Activated CD4-positive, CD25-positive, alpha-beta regulatory T cell treated with anti-CD3 and anti-CD28 coated beads, Interleukin-2, amount 50 U/mL, for 16 hours (primary cell): ENCODE data around the gene RNU1-2.
"Not testable (repeated sequence)": the region's sequence is repeated elsewhere in the genome, so short reads cannot be mapped to it uniquely, and the experiment has no call there.

Experiments
- DNase-seq: peaks from one replicate; pipeline ENCODE4 v3.0.0-alpha.2; 2020; ENCODE audit warnings: low read depth, low spot score

RNU1-2 gene

DNA sequence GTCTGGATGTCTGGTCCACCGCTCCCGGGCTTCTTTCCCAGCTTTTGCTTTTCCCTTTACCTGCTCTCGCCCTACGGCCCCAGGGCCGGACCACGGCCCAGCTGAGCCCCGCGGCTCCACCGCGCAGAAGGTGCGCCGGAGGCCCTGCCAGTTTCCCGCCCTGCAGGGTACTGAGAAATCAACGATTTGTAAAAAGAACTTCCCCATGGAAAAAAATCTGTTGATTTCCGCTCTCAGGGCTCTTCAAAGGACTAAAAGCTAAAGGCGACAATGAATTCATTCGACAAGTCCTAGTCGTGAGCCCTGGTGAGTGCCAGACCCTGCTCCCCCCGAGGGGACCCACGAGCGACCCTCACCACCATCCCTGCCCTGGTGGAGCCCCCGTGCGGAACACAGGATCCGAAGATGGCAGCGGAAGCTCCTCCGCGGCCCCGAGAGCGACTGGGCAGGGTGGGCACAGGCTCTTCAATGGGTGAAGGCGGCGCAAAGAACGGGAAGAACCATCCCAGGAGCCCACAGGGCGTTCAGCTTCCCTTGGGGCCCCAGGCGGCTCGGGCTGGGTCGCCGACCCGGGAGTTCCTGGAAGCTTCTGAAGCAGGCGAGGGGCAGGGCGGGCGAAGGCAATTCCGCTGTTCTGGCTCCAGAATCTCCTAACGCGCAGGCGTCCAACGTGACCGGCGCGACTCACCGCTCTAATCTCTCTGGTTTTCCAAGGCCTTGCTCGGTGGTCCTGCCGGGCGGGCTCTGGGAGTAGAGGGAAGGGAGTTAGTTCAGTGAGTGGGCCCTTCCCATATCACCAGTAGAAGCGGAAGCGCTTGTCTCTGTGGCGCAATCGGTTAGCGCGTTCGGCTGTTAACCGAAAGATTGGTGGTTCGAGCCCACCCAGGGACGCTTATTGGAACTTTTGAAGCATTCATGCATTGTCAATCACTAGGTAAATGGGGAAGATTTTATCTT is 6.6 kb upstream of the RNU1-2 start:
- DNase-seq: no peak

DNA sequence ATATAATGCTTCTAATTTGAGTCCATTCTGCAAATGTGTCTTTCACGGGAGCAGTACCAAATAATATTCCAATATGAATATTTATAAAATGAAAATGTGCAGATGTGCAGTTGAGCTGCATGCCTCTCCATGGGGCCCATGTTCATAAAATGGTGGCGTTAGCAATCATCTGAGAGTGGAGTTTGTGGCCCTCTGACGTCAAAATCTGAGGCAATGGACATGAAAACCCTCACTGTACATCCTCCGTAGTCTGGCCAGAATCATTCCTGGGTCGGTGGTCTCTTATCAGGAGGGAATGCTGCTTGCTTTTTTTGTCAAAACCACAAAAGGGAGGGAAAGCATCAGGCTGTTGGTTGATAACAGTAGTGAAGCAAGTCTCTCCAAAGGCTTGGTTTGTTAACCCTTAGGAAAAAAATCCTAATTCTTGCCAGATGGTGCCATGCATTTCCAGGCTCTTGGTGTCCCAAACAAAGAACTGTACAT is 5.2 kb upstream of the RNU1-2 start:
- not testable (repeated sequence) for DNase-seq

DNA sequence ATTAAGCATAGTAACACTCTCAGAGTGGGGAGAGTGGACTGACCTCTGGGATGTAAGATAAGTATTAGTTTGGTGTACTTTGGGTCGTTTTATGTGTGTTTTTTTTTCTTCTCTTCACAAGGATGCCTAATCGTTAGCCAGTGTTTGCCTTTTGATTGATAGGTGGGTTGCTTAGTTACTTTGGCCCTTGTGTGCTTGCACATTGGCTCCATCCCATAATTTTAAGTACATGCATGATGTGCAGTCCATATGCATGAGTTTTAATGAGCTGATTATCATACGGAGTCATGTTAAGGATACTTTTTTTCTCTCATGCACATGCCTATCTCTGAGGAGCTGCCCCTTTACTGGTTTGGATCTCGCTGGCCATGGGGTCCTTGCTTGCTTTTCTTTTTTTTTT is 4.7 kb upstream of the RNU1-2 start:
- not testable (repeated sequence) for DNase-seq

DNA sequence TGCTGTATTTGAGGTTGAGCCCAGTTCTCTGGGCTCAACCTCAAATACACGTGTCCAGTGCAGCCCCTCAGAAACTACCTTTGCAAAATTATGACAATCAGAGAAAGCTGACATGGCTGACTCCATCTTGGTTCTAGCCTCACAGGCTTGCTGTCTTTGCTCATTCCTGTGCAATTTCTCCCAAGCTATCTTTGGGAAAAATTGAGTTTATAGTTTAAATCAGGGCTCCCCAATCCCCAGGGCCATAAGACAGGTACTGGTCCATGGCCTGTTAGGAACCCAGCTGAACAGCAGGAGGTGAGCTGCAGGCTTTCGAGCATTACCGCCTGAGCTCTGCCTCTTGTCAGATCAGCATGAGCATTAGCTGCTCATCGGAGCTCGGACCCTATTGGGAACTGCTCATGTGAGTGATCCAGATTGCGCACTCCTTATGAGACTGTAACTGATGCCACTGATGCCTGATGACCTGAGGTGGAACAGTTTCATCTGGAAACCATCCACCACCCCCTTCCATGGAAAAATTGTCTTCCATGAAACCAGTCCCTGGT is 2.7 kb upstream of the RNU1-2 start:
- DNase-seq: not testable (repeated sequence)

DNA sequence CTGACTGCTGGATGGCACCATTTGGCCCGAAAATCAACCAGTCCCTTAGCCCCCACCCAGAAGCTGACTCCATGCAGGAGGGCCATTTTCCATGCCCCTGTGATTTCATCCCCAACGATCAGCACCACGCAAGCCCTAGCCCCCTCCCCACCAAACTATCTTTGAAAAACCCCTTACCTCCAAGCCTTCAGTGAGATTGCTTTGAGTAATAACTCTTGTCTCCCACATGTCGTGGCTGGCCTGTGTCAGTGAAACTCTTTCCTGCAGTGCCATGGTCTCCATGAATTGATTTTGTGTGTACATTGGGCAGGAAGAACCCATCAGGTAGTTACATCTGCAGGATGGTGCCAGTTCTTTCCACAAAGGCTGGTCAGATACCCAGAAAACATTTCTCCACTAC is 2.0 kb upstream of the RNU1-2 start:
- not testable (repeated sequence) for DNase-seq

DNA sequence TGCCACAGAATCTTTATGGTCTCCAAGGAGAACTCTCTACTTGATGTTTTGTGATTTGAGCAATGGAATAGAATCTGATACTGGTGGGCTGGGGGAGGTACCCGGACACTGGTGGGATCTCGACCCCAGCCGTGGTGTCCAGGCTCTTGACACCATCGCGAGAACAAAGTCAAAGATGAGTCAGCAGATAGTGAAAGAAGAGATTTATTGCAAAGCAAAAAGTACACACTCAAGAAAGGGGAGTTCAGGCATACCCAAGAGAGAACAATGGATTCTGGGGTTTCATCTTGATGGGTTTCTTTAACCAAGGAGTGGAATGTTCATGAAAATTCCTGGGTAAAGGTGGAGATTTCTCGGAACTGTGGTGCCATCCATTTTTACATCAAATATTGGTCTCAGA is 1.4 kb upstream of the RNU1-2 start:
- DNase-seq: not testable (repeated sequence)

DNA sequence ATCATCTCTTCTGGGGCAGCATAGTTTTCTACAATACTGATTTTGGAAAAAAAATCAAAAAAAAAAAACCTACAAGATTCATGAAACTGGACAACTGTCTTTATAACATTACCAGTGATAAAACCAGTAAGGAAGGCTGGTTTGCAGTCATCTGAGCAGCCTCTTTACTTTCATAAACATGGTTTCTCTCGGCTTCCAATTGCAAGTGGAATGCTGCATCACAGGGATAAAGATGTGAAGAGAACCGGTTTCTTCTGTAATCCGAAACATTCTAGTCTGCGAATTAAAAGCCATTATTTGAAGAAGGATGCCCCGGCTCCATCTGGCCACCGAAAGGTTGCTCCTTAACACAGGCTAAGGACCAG is 565 bp upstream of the RNU1-2 start:
- not testable (repeated sequence) for DNase-seq

DNA sequence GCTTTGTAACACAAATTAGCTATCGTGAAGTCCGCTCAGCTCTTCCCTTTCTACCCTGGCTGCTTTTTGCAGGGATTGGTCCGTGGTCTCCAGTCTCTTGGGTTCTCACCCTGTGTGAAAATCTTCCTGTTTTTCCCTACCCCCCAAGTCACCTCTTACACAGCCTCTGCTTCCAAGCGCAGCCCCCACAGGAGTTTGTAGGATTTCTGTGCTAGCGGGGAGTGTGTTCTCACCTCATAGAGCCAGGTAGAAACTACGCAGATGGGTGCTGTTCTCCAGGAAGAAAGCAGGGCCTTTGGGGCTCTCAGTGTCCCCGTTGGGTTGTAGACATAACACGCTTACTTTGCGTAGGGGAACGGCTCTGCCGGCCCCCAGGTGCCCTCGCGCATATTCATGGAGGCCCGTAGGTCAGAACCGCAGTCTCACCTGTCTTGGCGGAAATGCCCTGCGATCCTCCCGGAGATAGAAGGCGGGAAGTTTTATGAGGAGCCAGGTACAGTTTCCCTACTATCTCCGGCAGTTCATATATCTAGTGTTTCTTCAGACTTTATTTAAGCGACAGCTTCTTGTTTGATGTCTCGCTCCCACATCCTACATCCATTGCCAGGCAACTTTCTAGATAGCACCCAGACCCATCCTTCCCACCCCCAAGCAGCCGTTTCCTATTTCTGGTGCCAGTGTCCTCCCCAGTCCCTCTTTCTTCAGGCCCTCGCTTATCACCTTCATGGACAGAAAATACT is 706 bp downstream of the RNU1-2 start:
- peak; percentile 67 for DNase-seq

DNA sequence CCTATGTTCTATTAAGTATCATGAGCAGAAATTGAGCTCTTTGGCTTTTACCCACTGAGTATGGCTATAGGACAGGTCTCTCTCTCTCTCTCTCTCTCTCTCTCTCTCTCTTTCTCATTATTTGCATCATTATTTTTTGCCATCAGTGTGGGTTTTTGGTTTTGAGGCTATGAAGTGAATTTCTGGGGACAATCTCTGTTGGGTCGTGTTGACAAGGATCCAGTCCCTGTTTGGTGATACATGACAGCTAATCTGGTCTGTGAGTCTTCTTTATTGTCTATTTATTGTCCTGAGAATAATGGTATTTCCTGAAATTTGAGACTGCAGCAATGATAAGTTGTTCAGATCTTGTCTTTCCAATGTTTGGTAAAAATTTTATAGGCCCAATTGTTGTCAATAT is 1.9 kb downstream of the RNU1-2 start:
- not testable (repeated sequence) for DNase-seq

DNA sequence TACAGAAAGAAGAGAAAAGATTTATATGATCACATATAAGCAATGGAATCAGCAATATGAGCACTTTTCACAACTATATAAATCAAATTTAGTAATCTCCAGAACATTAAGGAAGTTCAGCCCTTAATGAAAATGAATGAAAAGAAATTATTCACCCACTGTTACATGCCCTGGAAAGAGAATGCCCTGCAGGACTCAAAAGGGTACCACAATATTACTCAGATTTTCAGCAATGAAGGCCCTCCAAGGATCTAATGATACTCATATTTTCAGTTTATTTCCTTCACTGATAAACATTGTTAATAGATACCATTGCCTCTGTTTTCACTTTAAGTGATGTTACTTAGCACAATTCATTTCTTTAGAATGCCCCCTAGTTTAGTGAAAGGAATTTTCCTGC is 2.5 kb downstream of the RNU1-2 start:
- not testable (repeated sequence) for DNase-seq

DNA sequence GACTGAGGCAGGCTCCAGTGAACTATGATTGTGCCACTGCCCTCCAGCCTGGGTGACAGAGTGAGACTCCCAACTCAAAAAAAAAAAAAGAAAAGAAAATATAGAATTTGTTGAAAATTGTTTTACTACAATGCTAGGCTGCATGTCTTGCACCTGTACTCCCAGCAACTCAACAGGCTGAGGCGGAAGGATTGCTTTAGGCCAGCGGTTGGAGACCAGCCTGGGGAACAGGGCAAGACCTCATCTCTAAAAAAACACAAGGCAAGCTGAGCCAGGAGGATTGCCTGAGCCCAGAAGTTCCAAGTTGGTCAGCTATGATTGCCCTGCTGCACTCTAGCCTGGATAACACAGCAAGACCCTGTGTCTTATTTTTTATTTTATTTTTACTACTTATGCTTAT is 3.2 kb downstream of the RNU1-2 start:
- not testable (repeated sequence) for DNase-seq

DNA sequence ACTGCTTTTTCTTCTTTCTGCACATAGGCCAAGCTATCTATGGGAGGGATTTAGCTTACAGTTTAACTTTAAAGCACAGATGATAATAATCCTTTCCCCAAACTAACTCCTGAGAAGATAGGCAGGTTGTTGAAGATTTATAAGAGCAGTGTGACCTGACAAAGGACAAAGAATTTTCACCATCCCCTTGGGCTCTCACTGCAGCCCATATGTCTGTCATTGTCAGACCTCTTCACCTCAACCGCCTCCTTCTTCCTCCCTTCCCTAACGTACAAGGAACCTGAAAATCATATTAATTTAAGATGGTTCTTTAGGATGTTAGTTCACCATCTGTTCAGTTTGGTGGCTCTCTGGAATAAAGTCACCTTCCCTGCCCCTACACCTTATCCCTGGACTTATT is 5.0 kb downstream of the RNU1-2 start:
- DNase-seq: no peak

DNA sequence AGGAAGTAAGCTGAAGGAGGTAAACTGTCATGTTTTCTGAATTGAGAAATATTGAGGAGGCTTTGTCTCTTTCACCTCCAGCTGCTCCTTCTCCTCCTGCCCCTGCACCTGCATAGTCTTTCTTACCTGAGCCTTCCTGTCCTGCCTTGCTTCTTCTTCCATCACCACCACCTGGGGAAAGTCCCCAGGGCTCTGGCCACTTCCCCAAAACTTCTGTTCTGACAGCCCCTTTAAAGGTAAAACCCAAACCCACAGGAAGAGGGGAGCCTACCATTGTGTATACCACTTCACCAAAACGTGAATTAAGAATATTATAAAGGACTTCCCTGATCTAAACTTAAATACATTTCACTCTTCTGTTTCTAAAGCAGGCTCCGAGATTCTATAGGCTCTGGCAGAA is 5.6 kb downstream of the RNU1-2 start:
- DNase-seq: not testable (repeated sequence)

DNA sequence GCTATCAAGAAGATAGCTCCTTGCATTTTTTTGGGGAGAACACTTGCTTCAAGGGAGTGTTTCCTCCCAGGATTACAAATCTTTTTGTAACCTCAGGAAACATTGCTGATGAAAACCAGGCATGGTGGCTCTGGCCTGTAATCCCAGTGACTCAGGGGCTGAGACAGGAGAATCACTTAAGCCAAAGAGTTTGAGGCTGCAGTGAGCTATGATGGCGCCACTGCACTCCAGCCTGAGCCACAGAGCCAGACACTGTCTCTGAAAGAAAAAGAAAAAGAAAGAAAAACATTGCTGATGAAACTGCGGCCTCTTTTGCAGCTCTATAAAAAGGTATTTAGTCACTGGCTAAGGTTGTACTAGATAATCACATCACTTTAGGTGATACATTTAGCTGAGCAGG is 7.3 kb downstream of the RNU1-2 start:
- no peak for DNase-seq

DNA sequence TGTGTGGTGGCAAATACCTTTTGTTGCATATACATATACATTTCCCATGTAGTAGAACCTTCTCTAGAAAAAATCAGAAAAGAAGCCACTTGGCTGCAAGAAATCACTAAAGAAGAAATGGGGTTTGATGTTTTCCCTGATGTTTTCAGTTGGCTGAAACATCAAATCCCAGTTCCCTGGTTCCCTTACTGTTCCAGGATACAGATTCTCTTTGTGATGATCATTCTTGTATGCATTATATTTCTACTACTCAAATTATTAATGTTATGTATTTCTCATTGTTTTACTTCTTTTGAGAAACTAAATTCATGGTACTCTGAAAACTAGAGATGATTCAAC is 7.6 kb downstream of the RNU1-2 start:
- DNase-seq: no peak

DNA sequence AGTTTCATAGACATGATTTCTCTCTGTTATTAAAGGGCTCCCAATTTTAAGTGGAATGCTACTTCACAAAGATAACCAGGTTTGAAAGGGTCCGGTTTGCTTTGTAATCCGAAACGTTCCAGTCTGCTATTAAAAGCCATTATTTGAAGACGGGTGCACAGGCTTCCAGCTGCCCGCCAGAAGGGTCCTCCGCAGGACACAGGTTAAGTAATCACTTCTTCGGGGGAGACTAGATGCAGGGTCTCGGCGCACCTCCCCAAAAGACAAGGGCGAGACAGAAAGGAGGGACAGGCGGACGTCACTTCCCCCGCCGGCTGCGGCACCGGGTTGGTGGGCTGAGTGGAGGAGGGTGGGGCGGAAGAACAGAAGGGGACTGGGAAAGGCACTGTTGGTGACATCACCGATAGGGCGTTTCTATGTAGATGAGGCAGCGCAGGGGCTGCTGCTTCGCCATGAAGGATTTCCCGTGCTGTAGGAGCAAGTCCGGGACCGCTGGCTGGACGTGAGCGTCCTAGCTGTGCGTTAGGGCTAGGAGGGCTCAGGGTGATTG is 8.9 kb downstream of the RNU1-2 start:
- DNase-seq: peak; percentile 96

DNA sequence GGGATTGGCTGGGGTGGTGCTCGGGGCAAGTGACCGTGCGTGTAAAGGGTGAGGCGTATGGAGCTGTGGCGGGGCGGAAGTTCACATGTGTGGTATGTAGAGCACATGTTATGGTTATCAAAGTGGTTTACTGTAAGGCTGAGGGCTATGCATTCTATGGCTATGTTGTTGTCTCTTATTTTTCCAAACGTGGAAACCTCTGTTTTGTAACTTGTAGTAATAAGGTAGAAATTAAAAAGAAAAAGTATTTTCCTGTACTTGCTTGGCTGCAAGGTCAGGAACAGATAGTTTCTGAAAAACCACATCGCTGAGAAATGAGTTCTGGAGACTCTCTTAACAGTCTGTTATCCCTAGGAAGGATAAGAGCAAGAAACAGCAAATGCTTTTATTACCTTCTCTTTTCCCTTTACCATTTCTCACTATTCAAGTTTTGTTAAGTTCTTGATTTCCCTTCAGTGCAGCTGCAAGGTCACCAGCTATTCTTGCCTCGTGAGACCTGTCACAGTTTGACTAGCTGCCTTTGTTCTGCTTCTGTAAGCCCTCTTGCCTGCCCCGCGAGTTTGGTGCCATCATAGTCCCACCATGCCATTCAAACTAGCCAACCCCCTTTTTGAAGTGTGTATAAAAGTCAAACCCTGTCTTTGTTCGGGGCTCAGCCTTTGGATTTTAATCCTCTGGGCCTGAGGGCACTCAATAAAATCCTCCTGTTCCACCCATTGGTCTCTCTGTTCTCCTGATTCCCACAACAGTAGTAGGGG is 9.5 kb downstream of the RNU1-2 start:
- no peak for DNase-seq

DNA sequence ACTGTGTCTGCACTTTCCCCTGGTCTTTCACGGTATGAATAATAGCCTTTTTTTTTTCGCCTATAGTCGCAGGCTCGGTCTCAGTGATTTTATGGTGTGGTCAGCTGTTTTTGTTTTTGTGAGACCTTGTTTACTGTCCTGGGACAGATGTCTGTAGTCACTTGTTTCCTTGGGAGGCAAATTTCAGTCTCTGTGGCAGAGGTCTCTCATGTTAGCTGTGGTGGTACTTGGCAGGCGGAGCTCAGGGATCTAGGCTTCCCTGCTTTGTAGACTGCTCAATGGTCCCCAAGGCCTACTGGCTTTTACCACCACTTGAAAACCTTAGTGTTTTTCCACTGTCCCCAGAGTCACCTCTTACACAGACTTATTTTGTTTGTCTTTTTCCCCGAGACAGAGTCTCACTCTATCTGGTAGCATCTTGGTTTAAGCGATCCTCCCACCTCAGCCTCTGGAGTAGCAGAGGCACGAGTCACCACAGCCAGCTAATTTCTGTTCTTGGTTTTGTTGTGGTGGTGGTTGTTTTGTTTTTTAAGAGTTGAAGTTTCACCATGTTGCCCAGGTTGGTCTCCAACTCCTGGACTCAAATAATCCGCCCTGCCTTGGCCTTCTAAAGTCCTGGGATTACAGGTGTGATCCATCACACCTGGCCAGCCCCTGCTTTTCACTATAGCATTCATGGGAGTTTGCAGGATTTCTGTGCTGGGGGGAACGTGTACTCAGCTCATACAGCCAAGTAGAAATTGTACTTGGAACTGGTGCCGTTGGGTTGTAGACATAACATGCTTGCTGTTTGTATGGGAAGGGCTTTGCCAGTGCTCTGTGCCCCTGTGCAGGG is 10.3 kb downstream of the RNU1-2 start:
- no peak for DNase-seq

DNA sequence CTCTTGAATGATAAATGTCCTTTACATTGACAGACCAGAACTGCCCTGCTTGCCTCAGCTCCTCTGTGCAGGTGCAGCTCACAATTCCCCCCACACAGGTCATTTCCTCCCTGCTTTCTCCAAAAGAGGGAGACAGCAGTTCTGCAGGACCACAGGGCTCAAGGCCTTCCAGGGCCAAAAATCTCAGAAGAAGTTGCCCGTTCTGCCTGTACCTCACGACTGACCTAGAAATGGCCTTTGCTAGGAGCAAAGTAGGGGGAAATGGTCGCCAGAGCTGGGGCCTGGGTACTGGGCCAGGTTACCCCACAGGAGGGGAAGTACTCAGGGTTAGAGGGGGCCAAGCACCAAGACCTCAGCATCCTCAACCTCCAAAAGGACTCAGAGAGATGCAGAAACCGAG is 11.1 kb downstream of the RNU1-2 start:
- no peak for DNase-seq
